Activated CD8-positive, alpha-beta memory T cell treated with anti-CD3 and anti-CD28 coated beads, Interleukin-2, amount 50 U/mL, for 48 hours (primary cell): ENCODE measurements around the gene EVX2.
A peak's percentile ranks its signal among the peaks of the same experiment; 100 is the strongest.

Experiments
- DNase-seq: peaks from one replicate; pipeline ENCODE4 v3.0.0-alpha.2; 2020

The EVX2 gene

DNA sequence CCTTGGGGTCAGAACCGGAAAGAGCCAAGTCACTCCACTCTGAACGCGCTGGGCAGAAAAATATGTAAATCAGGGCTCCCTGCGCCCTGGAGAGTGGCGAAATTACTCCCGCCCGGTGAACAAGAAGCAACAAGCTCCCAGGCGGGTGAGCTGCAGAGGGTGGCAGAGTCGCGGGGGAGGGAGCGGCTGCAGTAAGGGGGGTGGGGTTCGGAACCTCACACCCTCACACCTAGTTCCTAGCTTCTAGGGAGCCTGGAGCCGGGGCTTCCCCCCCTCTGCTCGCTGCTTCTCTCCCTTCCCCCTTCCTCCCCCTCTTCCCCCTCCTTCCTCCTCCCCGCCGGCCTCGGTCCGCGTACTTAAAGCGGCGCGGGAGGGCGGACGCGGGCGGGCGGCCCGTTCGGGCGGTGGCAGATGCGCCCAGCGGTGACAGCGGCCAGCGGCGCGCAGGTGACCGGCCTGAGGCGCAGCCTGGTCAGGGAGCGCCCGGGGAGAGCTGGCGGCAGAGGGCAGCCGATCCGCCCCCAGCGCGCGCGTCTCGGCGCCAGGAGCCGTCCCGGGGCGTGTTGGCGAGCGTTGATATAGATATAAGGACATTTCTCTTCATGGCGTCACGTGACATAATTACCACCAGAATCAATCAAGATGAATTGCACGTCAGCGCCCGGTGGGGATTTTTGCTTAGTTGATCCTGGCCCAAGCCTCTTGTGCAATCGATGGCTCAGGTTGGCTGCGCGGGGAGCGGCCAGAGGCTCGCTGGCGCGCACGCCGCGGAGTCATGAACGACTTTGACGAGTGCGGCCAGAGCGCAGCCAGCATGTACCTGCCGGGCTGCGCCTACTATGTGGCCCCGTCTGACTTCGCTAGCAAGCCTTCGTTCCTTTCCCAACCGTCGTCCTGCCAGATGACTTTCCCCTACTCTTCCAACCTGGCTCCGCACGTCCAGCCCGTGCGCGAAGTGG is 23.1 kb upstream of the EVX2 start, which contains the start of gene HOXD11:
HOXD11 (plus strand) TSS at position 700 of the 959 bp plus-strand sequence; CDS start at position 776, 76 bp downstream.
- peak; percentile 56 for DNase-seq

DNA sequence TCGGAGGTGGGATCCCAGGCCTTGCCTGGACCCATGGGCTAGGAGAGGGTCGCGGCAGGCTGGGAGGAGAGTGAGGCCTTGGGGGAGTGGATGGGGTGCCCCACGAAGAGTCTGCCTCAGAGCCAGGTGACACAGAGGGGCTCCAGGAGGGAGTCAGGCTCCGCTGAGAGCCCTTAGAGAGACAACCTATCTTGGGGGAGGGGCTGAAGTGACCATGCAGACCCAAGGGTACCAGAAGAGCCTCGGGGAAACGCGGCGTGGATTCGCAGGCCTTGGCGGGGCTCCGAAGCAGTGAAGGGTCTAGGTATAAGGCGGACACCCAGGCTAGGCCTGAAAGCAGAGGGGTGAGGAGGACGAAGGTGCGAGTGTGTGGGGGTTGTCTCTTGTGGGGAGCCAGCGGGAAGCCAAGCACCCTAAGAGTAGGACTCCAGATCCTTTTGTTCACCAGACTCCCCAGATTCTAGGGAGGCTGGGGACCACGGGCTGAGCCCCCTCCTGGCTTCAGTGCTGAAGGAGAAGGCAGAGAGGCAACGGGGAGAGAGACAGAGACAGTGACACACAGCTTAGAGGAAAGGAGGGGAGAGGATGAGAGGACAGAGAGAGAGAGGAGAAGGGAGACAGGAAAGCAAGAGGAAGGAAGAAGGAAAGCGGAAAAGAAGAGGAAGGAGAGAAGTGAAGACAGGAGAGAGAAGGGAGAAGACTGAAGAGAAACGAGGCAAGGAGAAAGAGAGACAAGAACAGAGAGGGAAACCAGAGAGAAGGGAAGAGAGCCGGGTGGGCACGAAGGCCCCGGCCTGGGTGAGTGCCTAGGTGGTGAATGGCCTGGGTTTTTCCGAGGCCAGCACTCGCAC is 22.2 kb upstream of the EVX2 start:
- DNase-seq: peak; percentile 49

DNA sequence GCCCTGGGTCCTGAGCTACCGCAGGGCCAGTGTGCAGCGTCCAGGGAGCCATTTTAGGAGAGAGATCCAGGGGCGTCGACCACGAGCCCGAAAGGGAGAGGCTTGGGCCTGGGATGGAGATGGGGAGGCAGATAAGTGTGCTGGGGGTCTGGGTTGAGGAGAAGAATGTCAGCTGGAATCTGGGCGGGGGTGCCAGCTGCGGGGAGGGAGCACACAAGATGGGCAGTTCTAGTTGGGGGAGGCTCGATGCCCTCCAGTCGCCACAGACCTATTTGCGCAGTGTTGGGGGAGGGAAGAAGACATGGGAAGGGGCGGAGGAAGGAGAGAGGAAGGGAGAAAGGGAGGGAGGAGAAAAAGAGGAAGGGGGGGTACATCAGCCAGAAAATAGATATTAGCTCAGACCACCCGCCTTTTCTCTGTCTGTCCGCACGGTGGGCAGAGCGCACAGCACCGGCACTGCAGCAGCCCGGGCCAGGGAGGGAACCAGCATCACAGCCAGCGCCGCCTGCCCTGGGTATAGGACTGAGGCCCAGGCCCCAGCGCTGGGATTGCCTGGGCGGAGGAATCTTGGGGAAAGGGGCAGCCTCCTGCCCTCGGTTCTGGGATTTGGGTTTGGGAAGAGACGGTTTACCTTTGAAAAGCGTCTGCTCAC is 21.4 kb upstream of the EVX2 start:
- DNase-seq: peak; percentile 54

DNA sequence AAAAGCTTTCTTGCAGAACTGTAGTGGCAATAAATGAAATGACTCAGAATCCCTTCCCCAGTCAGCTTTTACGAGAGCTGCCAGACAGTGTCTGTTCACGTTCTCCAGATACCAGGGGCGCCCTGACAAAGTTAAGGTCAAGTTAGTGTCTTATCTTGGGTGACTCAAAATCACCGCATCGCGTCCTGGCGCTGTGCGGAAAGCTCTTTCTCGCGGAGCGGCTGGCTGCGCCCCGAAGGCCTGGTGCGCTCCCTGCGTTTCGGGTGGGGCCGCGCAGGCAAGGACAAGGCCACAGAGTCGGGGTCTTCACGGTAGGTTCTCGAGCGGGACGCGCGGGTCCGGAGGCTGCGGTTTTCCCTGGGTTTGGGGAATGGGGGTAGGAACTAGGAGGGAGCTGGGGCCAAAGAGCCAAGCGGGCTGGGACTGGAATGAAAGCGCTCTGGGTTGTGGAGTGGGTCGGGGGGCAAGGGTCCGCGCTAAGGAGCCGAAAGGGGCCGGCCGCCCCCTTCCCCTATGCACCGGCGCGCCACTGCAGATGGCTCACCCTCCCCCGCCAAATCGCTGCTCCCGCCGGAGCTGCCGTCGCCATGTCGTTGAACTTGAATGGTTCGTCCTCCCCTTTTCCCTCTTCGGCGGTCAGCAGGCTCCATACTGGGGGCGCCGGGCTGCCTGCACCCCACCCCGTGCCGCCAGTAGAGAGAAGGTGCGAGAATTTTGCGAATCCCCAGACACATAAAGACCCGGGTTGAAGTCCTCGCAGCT is 20.7 kb upstream of the EVX2 start:
- DNase-seq: peak; percentile 55

DNA sequence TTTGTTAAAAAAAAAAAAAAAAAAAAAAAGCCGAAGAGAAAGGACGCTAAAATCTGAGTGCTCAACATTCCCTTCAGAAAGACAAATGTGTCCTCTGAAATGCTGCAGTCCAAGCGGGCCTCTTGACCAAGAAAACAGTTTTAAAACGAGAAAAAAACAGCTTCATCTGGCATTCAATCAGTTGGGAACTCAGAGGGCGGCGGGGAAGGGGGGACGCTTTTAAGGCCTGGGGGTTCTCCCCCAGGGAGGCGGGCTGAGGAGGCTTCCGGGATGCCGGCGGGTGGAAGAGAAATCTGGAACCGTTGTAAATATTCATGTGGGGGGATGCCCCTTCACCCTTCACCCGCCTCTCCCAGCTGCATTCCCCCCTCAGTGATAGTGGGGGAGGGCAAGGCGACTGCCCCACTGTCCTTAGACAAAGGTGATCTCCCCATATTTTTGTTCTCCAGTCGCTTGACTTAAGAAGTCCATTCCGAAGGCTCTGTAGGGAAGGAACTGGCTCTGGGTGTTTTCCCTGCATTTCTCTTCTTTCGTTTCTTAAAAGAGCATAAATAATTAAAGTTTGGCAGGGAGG is 20.1 kb upstream of the EVX2 start:
- peak; percentile 35 for DNase-seq

DNA sequence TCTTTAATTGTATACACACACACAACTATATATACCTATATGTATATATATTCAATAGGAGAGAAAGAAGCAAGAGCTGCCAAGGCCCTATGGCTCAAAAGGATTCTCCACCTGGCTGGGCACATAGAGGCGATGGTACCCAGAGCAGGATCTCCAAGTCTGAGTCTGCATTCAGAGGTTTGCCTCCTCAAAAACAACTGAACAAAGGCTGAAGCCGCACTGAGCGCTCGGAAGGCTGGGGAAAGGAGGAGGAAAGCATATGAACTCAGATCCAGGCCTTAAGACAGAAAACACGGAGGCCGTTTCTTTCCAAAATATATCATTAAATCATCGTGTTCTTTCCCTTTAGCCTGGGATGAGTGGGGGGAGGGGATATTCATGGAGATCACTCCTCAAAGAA is 19.4 kb upstream of the EVX2 start:
- no peak for DNase-seq

DNA sequence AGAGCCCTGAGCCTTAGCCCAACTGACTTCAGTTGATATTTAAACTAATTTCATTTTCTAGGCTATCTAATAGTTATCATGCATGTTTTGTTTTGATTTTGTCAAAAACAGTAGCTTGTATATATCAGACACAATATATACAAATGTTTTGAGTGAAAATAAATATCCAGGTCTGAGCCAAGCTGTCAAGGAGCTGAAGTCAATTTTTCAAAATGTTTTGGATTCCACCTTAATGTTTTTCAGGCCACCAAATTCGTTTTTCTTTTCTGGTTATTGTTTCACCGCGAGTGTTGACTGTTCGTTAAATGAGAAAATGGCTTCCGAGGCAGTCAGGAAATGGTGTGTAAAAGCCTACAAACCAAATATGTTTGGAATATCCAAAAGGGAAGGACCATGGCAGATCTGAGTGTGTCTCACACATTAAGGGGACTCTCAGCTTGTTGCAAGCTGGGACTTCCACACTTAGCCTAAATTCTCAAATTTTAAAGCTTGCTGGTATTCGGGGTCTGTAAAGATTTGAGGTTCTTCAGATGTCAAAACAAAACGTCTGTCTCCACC is 18.6 kb upstream of the EVX2 start:
- DNase-seq: no peak

DNA sequence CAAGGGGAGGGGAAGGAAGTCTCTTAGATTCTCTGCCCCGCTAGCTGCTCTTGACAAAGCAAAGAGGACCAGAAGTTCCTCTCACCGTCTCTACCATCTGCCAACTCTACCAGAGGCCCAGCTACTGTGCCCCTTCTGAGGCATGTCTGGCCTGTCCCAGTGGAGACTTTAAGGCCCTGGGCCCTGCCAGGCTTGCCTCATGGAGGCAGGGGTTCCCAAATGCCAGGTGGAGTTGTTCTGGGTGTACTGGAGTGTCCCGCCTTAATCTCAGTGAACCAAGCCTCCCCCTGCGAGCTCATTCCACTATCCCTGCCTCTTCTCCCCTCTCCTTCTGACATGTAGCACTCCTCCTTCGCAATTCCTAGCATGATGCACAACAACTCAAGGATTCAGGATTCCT is 18.1 kb upstream of the EVX2 start:
- DNase-seq: no peak

DNA sequence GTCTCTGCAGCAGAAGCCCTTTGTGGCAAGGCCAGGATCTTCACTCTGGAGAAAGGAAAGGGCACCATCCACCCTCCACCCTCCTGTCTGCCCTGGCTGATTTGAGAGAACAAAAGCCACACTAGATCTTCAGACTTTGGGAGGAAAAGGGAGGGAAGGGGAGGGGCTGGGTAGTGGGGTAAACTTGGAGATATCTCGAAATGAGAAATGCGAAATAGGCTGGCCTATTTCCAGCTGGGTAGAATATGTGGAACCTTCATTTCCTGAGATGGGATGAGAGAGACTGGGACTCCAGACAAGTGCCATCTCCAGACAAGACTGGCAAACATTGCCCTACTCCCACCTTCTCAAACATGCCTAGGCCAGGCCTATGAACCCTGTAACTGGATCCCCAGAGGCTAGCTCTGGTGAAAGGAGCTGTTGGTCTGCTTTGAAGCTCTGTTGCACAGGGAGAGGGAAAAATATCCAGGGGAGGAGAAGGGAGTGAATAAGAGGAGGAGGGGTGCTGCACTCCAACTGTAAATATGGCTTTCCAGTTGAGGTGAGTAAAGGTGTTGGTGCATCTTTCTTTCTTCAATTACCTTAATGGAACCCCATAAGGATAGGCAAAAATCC is 17.6 kb upstream of the EVX2 start:
- DNase-seq: no peak

DNA sequence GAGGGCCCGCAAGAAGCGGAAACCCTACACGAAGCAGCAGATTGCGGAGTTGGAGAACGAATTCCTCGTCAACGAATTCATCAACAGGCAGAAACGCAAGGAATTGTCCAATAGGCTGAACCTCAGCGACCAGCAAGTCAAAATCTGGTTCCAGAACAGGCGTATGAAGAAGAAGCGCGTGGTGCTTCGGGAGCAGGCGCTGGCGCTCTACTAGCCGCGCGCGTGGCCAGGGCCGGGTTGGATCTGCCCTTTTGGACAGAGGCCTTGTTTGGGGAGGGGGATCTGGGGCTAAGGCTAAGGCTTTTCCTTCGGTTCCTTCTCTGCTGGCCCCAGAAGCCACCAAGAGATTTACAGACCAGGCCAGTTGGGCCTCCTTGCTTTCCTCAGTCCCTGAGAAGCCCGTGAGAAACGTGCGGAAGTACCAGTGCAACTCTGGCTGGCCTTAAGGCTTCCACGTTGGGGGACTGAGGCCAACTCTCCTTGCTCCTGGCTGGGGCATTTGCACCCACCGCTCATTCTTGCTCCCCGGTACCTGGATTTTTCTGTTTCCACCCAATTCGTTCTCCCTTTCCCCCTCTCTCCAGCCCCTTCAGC is 16.9 kb upstream of the EVX2 start:
- peak; percentile 47 for DNase-seq

DNA sequence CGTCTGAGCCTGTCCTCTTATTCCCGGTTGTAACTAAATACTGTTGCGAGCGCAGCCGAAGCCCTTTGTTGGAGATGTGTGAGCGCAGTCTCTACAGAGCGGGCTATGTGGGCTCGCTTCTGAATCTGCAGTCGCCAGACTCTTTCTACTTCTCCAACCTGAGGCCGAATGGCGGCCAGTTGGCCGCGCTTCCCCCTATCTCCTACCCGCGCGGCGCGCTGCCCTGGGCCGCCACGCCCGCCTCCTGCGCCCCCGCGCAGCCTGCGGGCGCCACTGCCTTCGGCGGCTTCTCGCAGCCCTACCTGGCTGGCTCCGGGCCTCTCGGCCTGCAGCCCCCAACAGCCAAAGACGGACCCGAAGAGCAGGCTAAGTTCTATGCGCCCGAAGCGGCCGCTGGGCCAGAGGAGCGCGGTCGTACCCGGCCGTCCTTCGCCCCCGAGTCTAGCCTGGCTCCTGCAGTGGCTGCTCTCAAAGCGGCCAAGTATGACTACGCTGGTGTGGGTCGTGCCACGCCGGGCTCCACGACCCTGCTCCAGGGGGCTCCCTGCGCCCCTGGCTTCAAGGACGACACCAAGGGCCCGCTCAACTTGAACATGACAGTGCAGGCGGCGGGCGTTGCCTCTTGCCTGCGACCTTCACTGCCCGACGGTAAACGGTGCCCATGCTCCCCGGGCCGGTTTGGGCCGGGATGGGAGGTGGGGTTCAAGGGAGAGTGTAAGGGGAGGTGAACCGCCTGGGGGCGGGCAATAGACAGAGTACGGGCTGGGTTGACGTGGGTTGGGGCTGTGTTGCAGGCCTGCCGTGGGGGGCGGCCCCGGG is 16.2 kb upstream of the EVX2 start, which contains the start of gene HOXD12:
HOXD12 (plus strand) TSS at position 68 of the 819 bp plus-strand sequence; CDS start at position 75, 7 bp downstream.
- peak; percentile 51 for DNase-seq

DNA sequence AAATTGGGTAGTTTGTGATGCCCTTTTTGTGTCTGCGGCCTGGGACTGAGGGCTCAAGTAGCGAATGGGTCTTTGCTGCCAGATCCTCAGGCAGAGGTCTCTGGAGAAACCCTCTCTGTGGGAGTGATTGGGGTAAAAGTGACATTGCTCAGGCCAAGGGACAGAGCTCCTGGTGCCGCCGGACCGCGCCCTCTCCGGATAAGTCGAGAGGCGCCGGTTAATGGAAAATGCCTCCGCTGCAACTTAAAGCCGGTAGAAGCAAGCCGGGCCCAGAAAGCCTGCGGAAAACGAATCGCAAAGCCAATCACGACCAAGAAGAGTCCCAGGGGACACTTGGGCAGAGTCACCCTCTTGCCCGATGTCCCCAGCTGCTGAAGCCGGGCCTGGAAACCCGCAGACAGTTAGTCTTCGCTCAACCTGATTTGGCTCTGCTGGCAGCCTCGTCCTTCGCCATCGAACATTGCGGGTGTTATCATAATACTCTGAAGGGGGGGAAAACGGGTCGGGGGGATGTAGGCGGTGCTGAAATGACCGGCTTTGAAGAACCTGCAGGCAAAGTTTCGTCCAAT is 15.5 kb upstream of the EVX2 start:
- DNase-seq: no peak

DNA sequence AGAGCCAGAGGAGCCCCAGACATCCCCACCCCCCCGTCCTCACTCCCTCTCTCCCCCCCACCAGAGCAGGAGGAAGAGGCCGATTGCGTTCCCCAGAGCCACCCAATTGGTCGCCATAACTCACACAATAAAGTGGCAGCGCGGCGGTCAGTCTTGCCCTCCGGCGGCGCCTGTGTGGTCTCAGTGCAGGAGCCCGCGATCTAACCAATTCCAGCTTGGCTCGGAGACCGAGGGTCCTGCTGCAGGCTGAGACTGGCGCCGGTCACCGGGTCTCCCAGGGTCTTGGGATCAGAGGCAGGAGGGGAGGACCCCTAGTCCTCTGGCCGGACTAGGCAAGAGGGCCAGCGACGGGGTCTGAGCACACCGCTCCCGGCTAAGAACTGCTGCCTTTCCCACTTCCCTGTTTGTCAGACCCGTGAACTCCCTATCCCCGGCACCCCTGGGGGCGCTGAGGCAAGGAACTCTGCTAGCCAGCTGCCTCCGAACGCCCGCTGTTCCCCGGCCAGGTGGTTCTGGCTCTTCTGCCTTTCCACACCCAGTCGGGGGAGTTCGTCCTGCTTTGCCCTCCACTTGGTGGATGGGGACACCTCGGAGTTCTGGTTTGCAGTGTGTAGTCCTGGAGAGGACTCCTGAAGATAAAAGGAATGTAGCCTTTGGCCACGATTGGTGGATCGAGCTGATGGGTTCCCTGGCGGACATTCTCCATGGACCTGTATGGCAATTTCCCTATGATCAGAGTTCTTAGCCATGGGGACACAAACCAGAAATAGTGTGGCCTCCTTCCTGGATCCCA is 14.8 kb upstream of the EVX2 start:
- DNase-seq: peak; percentile 53

DNA sequence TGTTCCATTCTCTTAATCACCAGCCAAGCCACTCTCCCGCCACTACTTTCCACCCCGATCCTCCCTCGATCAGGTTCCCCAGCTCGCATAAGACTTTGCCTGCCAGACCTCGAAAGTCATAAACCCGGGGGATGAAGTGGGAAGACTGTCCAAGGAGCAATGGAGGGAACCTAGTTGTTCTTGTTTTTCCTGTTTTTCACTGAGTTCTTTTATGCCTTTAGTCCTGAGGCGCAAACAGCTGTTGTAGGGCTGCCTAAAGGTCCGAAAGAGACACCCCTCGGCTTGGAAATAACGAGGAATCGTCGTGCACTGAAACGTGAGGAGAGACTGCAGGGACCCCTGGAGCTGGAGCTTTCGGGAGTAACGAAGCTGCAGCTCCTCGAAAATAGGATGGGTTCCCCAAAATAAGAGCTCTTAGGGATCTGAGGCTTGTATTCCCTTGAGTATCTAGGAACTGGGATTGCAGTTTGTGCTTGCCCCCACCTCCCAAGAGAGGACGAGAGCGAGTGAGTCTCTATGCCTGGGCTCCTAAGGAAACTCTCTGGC is 14.1 kb upstream of the EVX2 start:
- no peak for DNase-seq

DNA sequence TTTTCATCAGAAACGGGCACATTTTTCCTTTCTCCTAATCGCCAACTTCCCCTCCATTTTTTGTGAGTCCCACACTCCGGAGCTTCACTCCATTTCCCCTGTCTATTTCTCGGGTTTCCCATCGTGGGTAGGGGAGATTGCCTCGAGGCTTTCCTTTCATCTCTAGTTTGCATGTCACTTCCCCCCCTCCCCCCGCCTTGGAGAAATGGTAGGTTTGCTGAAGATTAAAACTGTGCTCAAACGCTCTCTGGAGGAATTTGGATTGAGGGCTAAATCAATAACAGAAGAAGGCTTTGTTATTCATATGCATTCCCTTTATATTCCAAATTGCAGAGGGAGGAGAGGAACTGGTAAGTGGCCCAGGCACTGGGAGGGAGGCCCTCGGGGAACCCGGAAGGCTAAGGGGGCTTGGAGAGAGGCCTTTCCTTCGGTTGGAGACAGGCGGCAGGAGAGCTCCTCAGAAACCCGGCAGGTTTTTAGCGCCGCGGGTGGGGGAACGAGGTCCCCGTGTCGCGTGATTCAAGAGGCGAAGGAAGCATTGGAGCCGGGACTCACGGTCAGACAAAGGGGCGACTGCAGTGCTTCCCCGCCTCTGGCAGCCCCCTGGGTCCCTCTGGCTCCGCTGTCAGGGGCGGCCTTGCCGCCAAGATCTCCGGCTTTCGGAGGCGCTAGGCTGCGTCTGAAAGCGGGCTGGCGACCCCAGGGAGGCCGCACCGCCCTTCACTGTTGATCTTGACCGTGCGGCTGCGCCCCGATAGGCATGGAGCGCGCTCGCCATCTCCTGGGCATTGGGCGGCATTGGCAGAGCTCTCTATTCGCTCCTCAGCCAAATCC is 13.4 kb upstream of the EVX2 start:
- peak; percentile 81 for DNase-seq

DNA sequence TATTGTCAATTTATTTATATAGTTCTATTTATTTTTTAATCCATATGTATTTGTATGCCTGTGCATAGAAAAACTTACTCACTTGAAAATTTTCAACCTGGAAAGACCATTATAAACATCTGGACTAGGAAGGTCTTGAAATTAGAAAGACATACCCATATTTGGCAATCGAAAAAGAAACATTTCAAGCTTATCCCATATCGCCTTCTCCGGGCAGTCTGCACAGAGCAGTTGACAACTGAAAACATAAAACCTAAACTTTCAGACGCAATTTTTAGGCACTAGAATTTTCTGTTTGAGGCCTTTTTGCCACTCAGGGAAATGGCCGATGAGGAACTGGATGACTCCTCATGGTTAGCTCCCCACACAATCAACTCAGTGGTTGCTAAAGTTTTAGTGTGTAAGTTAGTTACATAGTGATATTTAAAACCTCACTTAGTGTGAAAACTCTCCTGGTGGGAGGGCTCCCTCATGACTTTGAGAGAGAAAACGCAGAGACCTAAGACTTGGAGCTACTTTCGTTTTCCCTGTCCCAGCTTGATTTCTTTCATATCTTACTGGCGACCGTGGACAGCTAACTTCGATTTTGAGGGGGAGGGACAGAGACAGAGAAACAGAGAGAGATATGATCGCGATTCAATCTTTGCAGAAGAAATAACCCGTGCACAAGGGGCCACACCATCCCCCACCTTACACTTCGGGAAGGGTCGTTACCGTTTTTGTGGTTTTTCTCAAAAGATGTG is 12.7 kb upstream of the EVX2 start:
- DNase-seq: peak; percentile 41
